Femur (tissue), 1 donor: ENCODE data around the gene SULF2.
A peak's percentile ranks its signal among the peaks of the same experiment; 100 is the strongest.

Source experiments
- DNase-seq: peaks from one replicate; pipeline ENCODE4 v3.0.0-alpha.2; 2017

Gene SULF2

DNA sequence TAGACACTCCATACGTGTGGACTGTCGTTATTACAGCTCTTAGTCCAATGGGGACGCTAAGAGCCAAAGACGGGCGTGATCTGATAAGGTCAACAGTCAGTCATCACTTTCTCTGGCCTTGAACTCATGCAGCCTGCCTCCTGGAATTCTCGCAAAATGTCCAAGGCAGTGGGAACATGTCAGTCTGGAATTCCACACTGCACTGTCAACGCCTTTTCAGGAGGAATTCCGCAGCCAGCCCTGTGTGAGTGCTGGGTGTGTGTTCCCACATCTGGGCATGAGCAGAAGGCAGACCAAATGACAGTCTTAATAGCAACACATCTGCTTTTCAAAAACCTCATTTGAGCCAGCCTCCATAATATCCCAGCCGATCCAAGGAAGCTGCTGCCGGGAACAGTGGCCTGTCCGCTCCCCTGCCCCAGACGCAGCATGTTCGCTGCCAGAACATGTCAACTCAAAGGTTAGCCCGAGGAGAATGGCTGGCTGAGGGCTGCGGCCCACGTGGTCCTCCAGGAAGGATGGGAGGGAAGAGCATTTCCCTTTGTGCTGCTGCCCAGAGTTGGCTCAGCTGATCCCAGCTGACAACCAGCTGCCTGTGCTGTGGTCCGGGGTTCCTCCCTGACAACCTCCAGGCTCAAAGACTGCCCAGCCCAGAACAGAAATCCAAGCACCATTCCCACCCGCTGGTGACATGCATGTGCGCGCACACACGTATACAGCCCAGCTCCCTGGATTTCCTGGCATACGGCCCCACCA is 103.1 kb downstream of the SULF2 start:
- peak; percentile 81 for DNase-seq

DNA sequence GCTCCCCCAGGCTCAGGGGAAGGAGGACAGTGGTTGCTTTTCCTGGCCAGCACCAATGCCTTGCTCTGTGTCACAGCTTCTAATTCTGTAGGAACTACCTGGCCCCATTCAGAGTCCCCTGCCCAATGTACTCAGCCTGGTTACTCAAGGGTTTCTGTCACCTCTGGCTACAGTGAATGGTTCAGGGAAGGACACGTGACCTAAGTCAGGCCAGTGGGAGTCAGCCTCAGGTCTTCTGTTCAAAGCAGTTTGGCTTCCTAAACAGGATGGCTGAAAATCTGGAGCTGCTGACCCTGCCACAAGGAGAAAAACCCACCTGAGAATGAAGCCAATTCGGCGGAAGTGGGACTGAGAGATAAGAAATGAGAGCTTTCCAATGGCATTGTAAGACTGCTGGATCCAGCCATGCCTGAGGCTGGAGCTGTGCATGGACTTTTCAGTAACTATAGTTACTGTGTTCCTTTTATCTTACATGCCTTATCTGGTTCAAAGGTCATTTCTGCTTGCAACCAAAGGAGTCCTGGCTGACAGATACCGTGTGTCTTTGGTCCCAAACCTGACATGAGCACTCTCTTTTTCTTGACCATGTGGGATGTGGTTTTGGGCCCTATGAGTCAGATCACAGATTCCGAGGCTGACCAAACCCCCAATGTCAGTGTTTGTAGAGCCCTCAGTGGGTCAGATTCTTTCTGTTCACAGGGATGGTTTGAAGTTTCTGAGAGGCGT is 104.3 kb downstream of the SULF2 start:
- no peak for DNase-seq

GRCh38 chr20:47679462-47679861 is 105.8 kb downstream of the SULF2 start:
- no peak for DNase-seq

- DNase-seq = no peak
These were observed 106.7 kb downstream of the SULF2 start for GRCh38 chr20:47678536-47678935.

DNA sequence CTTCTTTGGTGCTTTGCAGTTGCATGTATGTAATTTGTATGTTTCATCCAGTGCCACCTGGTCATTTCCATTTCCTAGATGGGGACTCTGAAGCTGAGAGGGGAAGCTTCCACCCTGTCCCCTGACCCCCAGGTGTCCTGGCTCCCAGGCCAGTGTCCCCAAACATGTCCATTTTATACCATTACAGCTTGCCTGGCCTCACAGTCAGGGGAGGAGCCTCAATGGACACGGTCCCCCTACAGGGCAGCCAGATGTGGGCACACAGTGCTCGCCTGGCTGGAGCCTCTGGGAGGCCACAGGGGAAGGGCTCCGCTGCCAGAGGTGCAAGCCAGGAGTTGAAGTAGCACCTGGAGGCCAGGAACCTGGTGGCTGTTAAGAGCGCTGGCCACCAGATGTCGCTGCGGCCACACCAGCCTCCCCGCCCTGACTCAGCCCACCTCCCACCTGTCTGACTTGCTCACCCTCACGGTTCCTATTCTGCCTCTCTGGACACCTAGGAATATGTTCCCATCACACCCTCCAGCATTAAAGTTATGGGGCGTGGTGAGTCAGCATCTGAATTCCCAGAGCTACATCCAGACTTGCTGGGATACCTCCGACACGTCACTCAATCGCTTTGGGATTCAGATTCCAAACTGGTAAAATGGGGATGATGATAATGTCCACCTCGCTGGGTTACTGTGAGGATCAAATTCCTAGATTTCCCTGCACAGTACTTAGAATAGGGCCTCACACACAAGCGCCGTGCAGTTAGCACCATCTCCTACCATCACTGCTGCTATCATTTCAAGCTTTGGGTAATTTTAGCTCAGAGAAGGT is 107.4 kb downstream of the SULF2 start:
- DNase-seq = peak; percentile 66

GRCh38 chr20:47676912-47677634 is 108.2 kb downstream of the SULF2 start:
- no peak for DNase-seq

DNA sequence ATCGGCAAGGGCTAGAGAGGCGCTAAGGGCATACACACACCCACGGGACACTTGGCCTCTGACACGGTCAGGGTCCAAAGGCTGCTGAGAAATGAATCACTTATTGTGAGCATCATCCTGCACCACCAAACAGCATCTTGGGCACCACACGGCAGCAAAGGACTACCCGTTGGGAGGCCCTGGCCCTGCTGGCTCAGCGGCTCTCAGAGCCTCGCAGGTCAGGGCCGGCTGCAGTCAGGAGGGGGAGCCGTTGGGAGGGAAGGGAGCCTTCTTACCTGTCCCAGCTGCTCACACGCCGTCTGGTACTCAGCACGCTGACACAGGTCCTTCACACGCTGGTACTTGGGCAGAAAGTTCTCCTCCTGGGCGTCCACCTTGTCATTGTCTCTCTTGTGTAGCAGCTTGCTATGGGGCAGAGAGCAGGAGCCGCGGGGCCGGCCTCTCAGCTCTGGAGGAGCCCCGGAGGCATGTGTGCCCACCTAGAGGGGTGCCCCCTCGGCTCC is 109.0 kb downstream of the SULF2 start:
- DNase-seq = no peak

DNA sequence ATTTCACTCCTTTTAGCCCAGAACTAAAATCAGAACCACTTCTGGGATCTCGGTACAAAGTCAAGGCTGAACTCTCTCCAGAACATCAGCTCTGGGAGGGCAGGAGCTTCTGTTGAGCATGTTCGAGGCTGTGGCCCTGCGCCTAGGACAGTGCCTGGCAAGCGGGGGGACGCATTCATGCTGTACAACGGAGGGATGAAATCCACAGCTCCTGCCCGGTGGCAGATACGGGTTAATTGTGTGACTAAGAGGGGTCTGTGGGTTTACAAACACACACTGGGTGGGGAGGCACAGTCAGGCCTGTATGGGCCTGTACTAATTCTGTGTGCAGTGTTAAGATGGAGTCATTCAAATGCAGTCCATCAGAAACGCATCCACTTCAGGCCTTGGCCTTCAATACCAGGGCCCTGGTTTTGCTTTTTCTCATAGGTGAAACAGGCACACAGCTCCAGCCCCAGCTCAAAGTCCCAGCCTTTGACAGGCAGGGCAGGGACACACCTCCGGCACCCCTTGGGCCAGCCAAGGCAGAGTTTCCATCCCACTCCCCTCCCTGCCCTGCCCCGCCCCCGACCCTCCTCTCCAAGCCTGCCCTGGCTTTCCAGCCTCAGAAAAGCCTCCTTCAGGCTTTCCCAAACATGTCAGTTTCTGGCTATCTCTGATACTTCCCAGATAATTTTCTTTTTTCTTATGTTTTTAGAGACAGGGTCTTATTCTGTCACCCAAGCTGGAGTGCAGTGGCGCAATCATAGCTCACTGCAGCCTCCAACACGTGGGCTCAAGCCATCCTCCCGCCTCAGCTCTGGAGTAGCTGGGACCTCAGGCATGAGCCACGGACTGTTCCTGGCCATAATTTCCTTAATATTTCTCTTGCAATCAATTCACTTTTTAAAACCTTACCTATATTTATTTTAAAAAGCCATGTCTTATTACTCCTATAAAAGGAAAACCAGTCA is 109.8 kb downstream of the SULF2 start:
- DNase-seq = no peak

GRCh38 chr20:47674686-47675085 is 110.6 kb downstream of the SULF2 start:
- DNase-seq = no peak

DNA sequence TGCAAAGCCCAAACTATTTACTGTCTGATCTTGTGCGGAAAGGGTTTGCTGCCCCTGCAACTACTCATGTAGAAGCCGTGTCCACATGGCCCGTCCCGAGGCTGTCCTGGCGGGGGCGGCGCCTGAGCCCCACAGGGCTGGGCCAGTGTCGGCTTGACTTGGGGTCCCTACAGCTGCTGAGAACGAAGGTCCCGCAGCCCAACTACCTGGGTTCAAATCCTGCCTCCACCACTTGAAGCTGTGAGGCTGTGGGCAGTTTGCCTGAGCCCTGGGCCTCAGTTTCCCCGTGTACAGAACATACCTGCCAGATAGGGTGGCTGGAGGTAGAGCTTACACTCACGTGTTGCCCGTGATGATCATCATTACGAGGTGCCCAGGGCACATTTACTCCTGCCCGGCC is 111.1 kb downstream of the SULF2 start:
- no peak for DNase-seq

- DNase-seq = no peak
These were observed 111.7 kb downstream of the SULF2 start for GRCh38 chr20:47673671-47673955.

GRCh38 chr20:47672886-47673670 is 112.2 kb downstream of the SULF2 start:
- DNase-seq = no peak

DNA sequence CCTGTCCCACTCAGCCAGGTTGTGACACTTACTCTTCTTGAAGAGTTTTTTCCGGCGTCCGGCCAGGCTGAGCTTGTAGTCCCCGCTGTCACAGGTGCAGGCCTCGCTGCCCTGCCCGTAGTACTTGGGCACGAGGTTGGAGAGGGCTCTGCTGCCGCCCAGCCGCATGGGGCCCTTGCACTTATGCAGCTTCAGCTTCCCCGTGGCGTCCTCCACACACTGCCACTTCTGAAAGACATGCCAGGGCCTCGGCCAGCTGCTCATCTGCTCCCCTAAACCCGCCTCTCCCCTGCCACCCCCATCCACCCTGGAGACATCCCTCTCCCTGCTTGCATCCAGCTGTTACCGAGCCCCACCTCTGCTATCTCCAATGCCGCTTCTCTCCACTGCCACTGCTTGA is 113.1 kb downstream of the SULF2 start:
- DNase-seq = no peak

DNA sequence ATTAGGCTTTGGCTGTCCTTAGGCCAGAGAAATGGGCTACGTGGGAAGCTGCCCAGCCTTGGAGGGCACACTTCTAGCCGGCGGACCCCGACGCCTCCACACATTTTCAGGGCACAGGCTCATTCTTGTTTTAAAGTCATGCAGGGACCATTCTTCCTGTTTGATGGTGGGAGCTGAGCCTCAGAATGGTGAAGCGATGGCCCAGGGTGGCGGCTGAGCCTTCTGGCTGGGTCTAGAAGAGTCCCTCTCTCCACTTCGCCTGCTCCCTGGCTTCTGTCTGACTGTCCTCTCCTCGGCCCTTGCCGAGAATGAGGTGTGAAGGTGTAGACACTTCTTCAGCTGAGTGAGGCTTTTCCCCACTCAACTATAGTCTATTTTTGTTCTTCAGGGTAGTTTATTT is 114.4 kb downstream of the SULF2 start:
- no peak for DNase-seq

DNA sequence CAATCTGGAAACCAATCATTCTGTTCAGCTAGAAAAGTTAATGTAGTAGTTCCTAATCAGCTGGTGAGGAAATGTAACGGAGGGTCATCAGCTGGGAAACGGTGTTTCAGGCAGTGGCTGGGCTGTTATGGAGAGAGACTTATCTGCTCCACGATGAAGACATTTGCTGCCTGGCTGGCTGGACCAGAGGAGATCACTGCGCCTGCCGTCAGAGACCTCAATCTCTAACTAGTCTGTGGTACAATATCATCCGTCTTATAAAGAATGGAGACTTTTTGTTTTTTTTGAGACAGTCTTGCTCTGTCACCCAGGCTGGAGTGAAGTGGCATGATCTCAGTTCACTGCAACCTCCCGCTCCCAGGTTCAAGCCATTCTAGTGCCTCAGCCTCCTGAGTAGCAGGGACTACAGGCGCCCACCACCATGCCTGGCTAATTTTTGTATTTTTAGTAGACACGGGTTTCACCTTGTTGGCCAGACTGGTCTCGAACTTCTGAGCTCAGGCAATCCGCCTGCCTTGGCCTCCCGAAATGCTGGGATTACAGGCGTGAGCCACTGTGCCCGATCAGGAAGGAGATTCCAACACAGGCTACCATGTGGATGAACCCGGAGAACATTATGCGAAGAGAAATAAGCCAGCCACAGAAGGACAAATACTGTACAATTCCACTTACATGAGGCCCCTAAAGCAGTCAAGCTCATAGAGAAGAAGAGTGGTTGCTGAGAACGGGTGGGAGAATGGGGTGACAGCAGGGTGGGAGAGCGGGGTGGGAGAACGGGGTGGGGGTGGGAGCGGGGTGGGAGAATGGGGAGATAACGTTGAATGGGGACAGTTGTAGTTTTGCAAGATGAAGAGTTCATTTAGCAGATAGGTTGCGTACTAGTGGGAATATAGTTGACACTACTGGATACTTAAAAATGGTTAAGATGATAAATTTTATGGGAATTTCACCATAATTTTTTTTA is 115.1 kb downstream of the SULF2 start:
- no peak for DNase-seq

DNA sequence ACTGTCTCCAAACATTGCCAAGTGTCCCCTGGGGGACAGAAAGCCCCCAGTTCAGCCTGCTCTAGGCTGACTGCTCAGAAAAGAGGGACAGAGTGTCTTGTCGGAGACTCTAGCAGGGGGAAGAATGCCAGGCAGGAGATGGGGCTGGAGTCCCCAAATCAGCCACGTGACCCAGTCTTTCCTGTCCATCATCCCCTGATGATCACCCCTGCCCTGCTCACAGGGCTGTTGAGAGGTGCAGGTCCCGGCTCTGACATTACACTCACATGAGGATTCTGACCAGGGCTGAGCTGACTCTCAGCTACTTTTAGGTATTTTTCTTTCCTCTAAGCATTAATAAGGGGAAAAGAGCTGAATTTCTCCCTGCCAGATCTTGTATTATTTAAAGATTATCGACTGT is 115.8 kb downstream of the SULF2 start:
- no peak for DNase-seq

DNA sequence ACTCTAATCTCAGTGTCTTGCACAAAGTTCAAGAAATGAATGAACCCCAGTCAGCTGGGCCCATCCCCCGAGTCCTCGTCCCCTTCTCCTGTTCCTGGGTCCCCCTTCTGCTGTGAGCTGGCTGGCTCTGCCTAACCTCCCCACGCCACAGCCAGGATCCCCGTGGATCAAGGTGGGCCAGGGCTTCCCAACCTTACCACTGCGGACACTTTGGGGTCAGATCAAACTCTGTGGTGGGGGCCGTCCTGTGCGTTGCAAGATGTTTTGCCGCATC is 116.2 kb downstream of the SULF2 start:
- DNase-seq = no peak

DNA sequence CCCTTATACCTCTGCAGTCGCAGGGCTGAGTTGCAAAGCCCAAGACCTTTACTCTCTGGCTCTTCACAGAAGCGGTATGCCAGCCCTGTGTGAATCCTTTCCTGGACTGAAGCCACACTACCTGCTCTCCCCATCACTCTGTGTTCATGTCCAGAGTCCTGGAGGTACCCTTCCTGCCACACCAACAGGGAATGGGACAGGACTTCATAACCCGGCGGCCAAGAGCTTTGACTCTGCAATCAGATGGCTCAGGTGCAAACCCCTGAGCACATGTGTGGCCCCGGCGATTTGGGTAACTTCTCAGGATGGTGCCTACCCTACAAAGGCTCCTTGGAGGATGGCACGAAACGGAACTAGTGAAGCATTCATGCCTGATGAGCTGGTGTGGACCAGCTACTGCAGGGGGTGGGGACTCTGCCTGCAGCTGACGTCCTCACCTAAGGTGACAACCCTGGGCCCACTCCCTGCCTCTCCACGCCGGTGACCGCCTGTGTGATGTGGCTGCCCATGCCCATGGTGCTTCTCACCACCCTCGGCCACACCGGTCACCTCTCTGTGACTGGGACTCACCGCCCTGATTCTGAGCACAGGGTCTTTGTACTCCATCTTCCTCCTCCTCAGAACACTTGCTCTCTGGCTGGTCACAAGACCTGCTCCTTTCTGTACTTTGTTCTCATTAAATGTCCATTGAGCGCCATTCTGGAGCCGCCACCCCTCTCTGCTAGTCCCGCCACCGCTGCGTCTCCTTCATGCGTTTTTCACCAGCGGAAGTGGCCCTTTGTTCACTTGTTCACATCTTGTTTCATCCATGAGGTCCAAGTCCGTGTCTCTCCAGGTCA is 116.7 kb downstream of the SULF2 start:
- DNase-seq = no peak
